Stomach (tissue), 9 donors: ENCODE results near the gene FAM131B. TPM values are rescaled to one million over a fixed set of nuclear protein-coding genes. Genes with fewer than 3 reads are reported as not detected.
A peak's percentile ranks its signal among the peaks of the same experiment; 100 is the strongest.

Source experiments
- DNase-seq, 2 donors: peaks; one replicate each; pipeline versions ENCODE4 v3.0.0 to v3.0.0-alpha.2; 2013 to 2019
- H3K27ac ChIP-seq, 5 donors: fragments of 200-600 bp in 4 of 5; sonication (generic) in 4 of 5; one replicate each; pipeline ENCODE4 v1.5.1; 2013 to 2019; ENCODE audit warnings: mild to moderate bottlenecking in 1 of 5, moderate library complexity in 1 of 5
- H3K27me3 ChIP-seq, 3 donors: fragments of 200-600 bp; sonication (generic); one replicate each; pipeline ENCODE4 v1.5.1; 2017 to 2019; ENCODE audit warnings: mixed run types in 1 of 3
- H3K36me3 ChIP-seq, 4 donors: fragments of 200-600 bp; sonication (generic); 1 replicate in 3 of 4; 2 replicates in 1 of 4; pipeline ENCODE4 v1.5.1; 2016 to 2019
- H3K4me1 ChIP-seq, 4 donors: fragments of 200-600 bp; sonication (generic); one replicate each; pipeline ENCODE4 v1.5.1; 2016 to 2019
- H3K4me3 ChIP-seq, 4 donors: fragments of 200-600 bp; sonication (generic) in 3 of 4; one replicate each; pipeline ENCODE4 v1.5.1; 2016 to 2019; ENCODE audit warnings: mild to moderate bottlenecking in 1 of 4
- H3K9me3 ChIP-seq, 4 donors: fragments of 200-600 bp; sonication (generic); one replicate each; pipeline ENCODE4 v1.5.1; 2016 to 2019
- EP300 ChIP-seq: sonication (generic); formaldehyde crosslinking; IDR thresholded peaks from one replicate; pipeline ENCODE4 v1.6.1; 2017; ENCODE audit warnings: antibody characterized with exemption
- POLR2A ChIP-seq, 4 donors: fragments of 450-650 bp; IDR thresholded peaks; one replicate each; pipeline ENCODE4 v1.6.1; 2016; ENCODE audit warnings: antibody characterized with exemption in 4 of 4, control low read depth in 2 of 4, mild to moderate bottlenecking in 1 of 4, moderate library complexity in 1 of 4
- POLR2AphosphoS5 ChIP-seq, 3 donors: sonication (generic); formaldehyde crosslinking; IDR thresholded peaks; one replicate each; pipeline ENCODE4 v1.6.1; 2016; ENCODE audit warnings: antibody characterized with exemption in 3 of 3
- WGBS, 5 donors: extraction: QIAGEN DNeasy Blood & Tissue Kit in 3 of 5; methylation state at CpG; one replicate each; pipeline versions ENCODE4 v1.1.5 to v1.1.7; 2013 to 2018; 5-methylcytosine and 5-hydroxymethylcytosine counted together
- intact Hi-C: fragments of 100-400 bp; cut with DNase I; formaldehyde crosslinking; loops from one replicate; pipeline ENCODE4 v1.15.1; 2023; ENCODE audit warnings: low total_unique reads
- polyA plus RNA-seq, 3 donors: library from polyadenylated mRNA; stranded (reverse); fragments of 200-250 nt; gene quantifications; one replicate each; pipeline ENCODE4 v1.2.3, GENCODE V29; 2013
- total RNA-seq, 5 donors: library from RNA; depleted of rRNA; stranded (reverse); fragments of >200 nt; gene quantifications; one replicate each; pipeline versions ENCODE4 v1.1.0 to v1.2.3, GENCODE V29; 2014 to 2016
- TF ChIP-seq, protein P1 (sequence below), 7 experiments: fragments of 450-650 bp in 4 of 7; fragments of 200-600 bp in 3 of 7; sonication (generic) in 3 of 7; IDR thresholded peaks; one replicate each; pipeline ENCODE4 v1.5.1; 2016 to 2019; ENCODE audit warnings: antibody characterized with exemption in 7 of 7, control low read depth in 2 of 7, mild to moderate bottlenecking in 1 of 7
- donor health status: healthy with polysubstance abuse.
- donor health status: Bipolar disorder and iron deficiency.
- donor health status: healthy.

The FAM131B gene
- total and polyA plus RNA-seq, 8 donors = 0.29 to 14.0 (median 0.46) TPM; not detected in 1

DNA sequence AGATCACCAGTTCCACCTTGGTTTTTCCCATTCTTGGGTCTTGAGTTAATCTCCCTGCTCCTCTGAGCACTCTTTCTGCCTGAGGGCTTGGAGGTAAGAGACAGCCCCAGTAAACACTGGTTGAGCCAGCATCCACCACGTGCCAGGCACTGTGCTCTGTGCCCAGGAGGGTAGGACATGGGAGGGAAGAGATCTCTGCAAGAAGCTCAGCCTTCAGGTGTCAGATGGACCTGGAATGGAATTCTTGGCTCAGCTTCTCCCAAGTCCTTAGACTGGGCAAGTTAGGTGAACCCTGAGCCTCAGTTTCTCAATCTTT lies 21.1 kb upstream of the FAM131B start:
- WGBS, 5 donors = 59 to 83% (median 75%) methylated on average over 1 of the region's 1 CpG
- H3K9me3 ChIP-seq = no peaks in the 10 kb centered on the region
- H3K4me1 ChIP-seq = peaks cover 46 to 82% (median 68%) of the 10 kb centered on the region in 4 donors
- H3K27ac ChIP-seq = peak overlapping the region in 4 of 5 donors; percentile 97 to 100 (median 99)
- DNase-seq = no peak
- H3K27me3 ChIP-seq = no peaks in the 10 kb centered on the region
- intact Hi-C loops = no loop called here
- peaks cover 6 to 45% (median 17%) of the 10 kb centered on the region in 4 donors for H3K36me3 ChIP-seq
- peak overlapping the region in 3 of 4 donors; percentile 78 to 96 (median 95) for H3K4me3 ChIP-seq
- TF ChIP-seq POLR2AphosphoS5 (IDR thresholded peaks at IDR 0.05) (no peak), POLR2A (IDR thresholded peaks at IDR 0.05) (no peak), EP300 (no peak)
- TF ChIP-seq, protein P1, sequence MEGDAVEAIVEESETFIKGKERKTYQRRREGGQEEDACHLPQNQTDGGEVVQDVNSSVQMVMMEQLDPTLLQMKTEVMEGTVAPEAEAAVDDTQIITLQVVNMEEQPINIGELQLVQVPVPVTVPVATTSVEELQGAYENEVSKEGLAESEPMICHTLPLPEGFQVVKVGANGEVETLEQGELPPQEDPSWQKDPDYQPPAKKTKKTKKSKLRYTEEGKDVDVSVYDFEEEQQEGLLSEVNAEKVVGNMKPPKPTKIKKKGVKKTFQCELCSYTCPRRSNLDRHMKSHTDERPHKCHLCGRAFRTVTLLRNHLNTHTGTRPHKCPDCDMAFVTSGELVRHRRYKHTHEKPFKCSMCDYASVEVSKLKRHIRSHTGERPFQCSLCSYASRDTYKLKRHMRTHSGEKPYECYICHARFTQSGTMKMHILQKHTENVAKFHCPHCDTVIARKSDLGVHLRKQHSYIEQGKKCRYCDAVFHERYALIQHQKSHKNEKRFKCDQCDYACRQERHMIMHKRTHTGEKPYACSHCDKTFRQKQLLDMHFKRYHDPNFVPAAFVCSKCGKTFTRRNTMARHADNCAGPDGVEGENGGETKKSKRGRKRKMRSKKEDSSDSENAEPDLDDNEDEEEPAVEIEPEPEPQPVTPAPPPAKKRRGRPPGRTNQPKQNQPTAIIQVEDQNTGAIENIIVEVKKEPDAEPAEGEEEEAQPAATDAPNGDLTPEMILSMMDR (IDR thresholded peaks at IDR 0.05) = no peak

DNA sequence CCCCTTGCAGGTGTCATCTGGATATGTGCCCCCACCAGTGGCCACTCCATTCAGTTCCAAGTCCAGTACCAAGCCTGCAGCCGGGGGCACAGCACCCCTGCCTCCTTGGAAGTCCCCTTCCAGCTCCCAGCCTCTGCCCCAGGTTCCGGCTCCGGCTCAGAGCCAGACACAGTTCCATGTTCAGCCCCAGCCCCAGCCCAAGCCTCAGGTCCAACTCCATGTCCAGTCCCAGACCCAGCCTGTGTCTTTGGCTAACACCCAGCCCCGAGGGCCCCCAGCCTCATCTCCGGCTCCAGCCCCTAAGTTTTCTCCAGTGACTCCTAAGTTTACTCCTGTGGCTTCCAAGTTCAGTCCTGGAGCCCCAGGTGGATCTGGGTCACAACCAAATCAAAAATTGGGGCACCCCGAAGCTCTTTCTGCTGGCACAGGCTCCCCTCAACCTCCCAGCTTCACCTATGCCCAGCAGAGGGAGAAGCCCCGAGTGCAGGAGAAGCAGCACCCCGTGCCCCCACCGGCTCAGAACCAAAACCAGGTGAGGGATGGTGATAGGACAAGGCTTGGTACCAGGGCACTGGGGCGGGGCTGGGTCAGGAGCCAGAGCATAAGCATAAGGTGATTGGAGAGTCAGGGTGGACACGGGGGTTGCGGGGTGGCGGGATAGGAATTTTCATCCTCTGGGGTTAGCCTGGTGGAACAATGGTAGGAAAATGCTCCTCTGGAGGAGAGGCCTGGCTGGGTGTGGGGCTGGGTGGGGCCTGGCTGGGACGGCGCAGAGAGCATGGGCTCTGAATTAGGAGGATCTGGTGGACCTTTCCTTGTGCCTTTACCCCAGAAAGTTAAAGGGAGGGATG lies 20.5 kb upstream of the FAM131B start:
- intact Hi-C loops = no loop called here
- WGBS, 5 donors = 80 to 89% (median 82%) methylated on average over 15 of the region's 15 CpGs
- no peak for DNase-seq
- Histone ChIP-seq H3K36me3 (peaks cover 0 to 39% (median 12%) of the 10 kb centered on the region in 4 donors), H3K27me3 (no peaks in the 10 kb centered on the region), H3K4me1 (peaks cover 44 to 81% (median 66%) of the 10 kb centered on the region in 4 donors), H3K4me3 (peak overlapping the region; percentile 78 to 100 (median 96)), H3K9me3 (no peaks in the 10 kb centered on the region), H3K27ac (peak overlapping the region in 4 of 5 donors; percentile 97 to 100 (median 99))
- TF ChIP-seq POLR2A (IDR thresholded peaks at IDR 0.05) = no peak
- no peak for TF ChIP-seq EP300
- TF ChIP-seq POLR2AphosphoS5 (IDR thresholded peaks at IDR 0.05) = no peak
- TF ChIP-seq, protein P1 (IDR thresholded peaks at IDR 0.05) = no peak

DNA sequence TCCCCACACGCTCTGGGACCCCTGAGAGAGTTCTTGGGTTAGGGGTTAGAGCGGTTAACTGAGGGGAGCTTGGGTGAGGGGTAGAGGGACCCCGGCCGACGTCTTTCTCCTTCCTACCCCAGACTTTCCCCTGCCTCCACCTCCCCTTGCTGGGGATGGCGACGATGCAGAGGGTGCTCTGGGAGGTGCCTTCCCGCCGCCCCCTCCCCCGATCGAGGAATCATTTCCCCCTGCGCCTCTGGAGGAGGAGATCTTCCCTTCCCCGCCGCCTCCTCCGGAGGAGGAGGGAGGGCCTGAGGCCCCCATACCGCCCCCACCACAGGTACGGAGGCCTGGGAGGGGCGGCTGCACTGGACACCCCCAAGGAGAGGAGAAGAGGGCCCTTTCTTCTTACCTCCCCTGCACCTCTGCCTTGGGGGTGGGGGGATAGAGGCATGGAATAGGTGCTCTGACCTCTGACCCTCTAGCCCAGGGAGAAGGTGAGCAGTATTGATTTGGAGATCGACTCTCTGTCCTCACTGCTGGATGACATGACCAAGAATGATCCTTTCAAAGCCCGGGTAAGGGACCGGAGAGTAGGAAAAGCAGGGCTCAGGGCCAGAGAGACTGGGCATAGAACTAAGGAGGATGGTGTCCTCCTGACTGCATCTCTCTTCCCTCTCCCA lies 19.7 kb upstream of the FAM131B start:
- H3K4me3 ChIP-seq = peak overlapping the region; percentile 78 to 100 (median 96)
- no peaks in the 10 kb centered on the region for H3K27me3 ChIP-seq
- peaks cover 0 to 31% (median 4%) of the 10 kb centered on the region in 4 donors for H3K36me3 ChIP-seq
- intact Hi-C loops = no loop called here
- 17 to 43% (median 33%) methylated on average over 7 to 21 of the region's 21 CpGs for WGBS, 5 donors
- H3K27ac ChIP-seq = peak overlapping the region; percentile 97 to 100 (median 99)
- DNase-seq = peak in 1 of 2 donors; percentile 49
- H3K4me1 ChIP-seq = peaks cover 36 to 76% (median 60%) of the 10 kb centered on the region in 4 donors
- no peak for TF ChIP-seq POLR2A (IDR thresholded peaks at IDR 0.05)
- TF ChIP-seq EP300 = no peak
- no peak for TF ChIP-seq POLR2AphosphoS5 (IDR thresholded peaks at IDR 0.05)
- TF ChIP-seq, protein P1 (IDR thresholded peaks at IDR 0.05) = no peak
- H3K9me3 ChIP-seq = no peaks in the 10 kb centered on the region

DNA sequence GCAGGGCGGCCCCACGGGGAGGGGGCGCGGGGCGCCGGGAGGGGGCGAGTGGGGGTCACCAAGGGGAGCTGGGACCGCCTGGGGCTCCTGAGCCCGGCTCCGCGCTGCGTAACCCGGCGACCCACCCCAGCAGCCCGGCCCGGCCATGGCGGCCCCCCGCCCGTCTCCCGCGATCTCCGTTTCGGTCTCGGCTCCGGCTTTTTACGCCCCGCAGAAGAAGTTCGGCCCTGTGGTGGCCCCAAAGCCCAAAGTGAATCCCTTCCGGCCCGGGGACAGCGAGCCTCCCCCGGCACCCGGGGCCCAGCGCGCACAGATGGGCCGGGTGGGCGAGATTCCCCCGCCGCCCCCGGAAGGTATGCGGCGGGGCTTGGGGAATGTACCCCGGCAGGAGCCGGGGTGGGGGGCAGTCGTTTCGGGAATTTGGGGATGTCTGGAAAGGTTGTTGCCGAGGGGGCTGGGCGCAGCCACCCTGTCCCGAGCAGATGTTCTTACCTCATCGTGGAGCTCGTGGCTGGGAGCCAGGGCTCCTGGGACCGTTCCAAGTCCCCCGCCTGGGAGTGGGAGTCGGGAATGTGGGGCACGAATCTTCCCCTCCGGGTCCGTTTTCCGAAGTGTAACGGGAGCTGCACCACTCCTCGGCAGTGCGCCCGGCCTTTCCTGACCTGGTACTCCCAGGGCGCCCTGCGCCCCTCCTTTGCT lies 19.1 kb upstream of the FAM131B start:
- peaks cover 33 to 75% (median 53%) of the 10 kb centered on the region in 4 donors for H3K4me1 ChIP-seq
- 1 to 4% (median 1%) methylated on average over 40 to 58 of the region's 64 CpGs for WGBS, 5 donors

More for the DNA sequence above, 19.1 kb upstream of the FAM131B start:
- no peaks in the 10 kb centered on the region for H3K27me3 ChIP-seq
- H3K9me3 ChIP-seq = no peaks in the 10 kb centered on the region
- peak overlapping the region; percentile 97 to 100 (median 99) for H3K27ac ChIP-seq
- intact Hi-C loops = no loop called here
- TF ChIP-seq EP300 (no peak), POLR2A (IDR thresholded peaks at IDR 0.05) (no peak), POLR2AphosphoS5 (IDR thresholded peaks at IDR 0.05) (peak in 1 of 3 donors; percentile 8)
- TF ChIP-seq, protein P1 (IDR thresholded peaks at IDR 0.05) = no peak
- peaks cover 0 to 25% (median 0%) of the 10 kb centered on the region in 4 donors for H3K36me3 ChIP-seq
- peak overlapping the region; percentile 78 to 100 (median 96) for H3K4me3 ChIP-seq
- peak; percentile 61 to 92 for DNase-seq
